Peyer's patch (tissue), 4 donors: ENCODE results near the gene PALLD.

Source experiments
- CTCF ChIP-seq, 6 experiments: fragments of 450-650 bp in 4 of 6; fragments of 200-600 bp in 2 of 6; sonication (generic) in 1 of 6; IDR thresholded peaks; one replicate each; pipeline ENCODE4 v1.5.1; 2017 to 2019; ENCODE audit warnings: antibody characterized with exemption in 6 of 6, mild to moderate bottlenecking in 3 of 6, moderate library complexity in 1 of 6
- POLR2A ChIP-seq, 2 donors: fragments of 450-650 bp; IDR thresholded peaks; one replicate each; pipeline ENCODE4 v1.5.1; 2017; ENCODE audit warnings: antibody characterized with exemption in 2 of 2, mild to moderate bottlenecking in 2 of 2, moderate library complexity in 2 of 2

- TF ChIP-seq CTCF (IDR thresholded peaks at IDR 0.05) = no peak
- TF ChIP-seq POLR2A (IDR thresholded peaks at IDR 0.05) = no peak
Observed at GRCh38 chr4:168491563-168491962, 5.3 kb upstream of the PALLD start.
